Neural progenitor cell (in vitro differentiated cells): ENCODE data around the gene AJAP1.

ENCODE experiments used
- CTCF ChIP-seq: fragments of 200-600 bp; sonication (generic); IDR thresholded peaks from 2 replicates; pipeline ENCODE4 v1.5.1; 2017; ENCODE audit warnings: antibody characterized with exemption, mild to moderate bottlenecking
- EZH2 ChIP-seq: fragments of 200-600 bp; sonication (generic); IDR thresholded peaks from 2 replicates; pipeline ENCODE4 v1.6.1; 2017; ENCODE audit warnings: antibody characterized with exemption, mild to moderate bottlenecking, moderate library complexity
- EZH2phosphoT487 ChIP-seq: fragments of 200-600 bp; sonication (generic); IDR thresholded peaks from 2 replicates; pipeline ENCODE4 v1.6.1; 2017; ENCODE audit warnings: antibody characterized with exemption

- no peak for TF ChIP-seq CTCF
- no peak for TF ChIP-seq EZH2phosphoT487
- no peak for TF ChIP-seq EZH2
These were observed 48.5 kb downstream of the AJAP1 start for GRCh38 chr1:4702932-4703331.
